HG03520 (cell line): ENCODE data around the gene PDCD4.
A peak's percentile ranks its signal among the peaks of the same experiment; 100 is the strongest.

ENCODE experiments used
- ATAC-seq: cut with Tn5 transposase; IDR thresholded peaks from one replicate; pipeline ENCODE4 v1.9.1; 2021; ENCODE audit warnings: mild to moderate bottlenecking, moderate library complexity; ENCODE audit not compliant: unreplicated experiment

Gene PDCD4

DNA sequence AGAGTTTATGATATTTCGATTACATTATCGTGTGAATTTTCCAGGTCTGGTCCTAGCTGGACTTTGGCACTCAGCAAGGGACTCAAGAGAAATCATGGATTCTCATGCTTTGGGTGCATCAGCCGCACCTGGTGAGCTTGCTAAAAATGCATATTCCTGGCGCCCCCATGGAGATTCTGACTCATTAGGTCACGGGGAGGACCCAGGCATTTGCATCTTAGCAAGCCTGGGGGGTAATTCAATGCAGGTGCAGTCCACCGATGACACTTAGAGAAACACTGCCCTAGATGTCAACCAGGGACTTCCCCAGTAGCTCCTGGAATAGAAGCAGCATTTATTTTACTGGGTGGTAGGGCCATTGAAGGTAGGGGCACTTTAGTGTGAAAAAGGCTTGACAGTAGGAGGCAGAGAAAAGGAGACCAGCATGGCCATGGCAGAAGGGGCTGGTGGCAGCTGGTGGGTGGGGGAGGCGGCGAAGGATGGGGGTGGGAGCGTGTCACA, 29.9 kb upstream of the PDCD4 start:
- ATAC-seq = peak; percentile 67

DNA sequence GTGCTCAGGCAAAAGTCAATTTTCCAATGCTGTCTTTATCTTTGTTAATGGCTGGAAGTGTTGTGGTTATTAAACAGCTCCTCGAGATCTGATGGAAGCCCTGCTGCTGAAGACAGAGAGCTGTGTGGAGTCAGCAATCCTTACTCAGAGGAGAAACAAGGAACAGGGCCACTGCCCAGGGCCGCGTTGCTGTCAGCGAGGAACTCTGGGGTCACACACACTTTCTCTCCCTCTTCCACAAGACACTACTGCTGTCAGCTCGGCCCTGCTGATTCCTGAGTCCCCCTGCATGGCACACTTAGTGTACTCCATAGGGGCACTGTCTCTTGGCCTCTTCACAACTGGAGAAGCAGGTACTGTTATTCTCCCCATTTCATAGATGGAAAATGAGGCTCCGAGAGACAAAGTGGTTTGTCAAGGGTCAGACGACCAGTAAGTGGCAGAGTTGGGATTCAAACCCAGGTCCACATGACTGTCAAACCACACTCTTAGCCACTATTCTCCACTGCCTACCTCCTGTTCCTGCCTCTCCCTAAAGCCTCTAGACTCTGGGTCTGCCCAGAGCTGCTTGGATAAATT, 29.3 kb upstream of the PDCD4 start:
- no peak for ATAC-seq

GRCh38 chr10:110843031-110843430, 28.7 kb upstream of the PDCD4 start:
- ATAC-seq = peak; percentile 76

DNA sequence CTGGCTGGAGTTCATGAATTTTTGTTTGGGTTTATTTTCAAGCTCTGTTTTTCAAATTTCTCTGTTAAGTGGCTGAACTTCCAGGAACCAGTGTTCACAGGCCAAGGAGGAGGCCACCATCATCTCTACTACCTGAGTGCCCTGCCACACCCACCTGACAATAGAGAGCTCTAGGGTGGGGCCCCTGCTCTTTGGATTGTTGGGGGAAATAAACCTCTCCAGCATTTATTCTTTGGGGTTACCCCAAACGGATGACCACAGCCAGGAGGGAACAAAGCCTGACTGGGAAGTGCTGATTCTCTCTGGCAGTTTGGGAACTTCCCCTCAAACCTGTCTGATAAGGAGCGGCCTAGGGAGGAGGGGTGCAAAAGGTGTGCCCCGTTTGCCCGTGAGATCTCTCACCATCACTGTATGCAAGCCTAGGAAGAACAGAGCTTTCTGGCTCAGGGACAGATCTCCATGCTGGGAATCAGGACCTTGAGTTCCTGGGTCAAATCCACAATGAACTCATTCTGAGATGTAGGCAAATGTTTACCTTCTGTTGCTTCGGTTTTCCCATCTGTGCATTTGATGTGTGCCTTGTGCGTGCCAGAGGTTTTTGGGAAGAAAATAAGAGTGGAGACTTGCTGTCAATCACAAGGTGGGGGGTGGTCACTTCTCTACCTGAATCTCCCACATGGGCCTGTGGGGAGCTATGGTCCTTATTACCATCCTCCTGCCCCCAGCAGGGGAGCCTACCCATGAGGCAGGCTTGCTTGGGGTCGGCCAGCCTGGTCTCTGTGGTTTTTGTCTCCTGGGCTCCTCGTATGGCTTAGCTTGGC, 27.7 kb upstream of the PDCD4 start:
- ATAC-seq = no peak

GRCh38 chr10:110844617-110844881, 27.2 kb upstream of the PDCD4 start:
- no peak for ATAC-seq

- no peak for ATAC-seq
Measured at GRCh38 chr10:110845192-110845755, 26.5 kb upstream of the PDCD4 start.

GRCh38 chr10:110845756-110846620, 25.7 kb upstream of the PDCD4 start:
- ATAC-seq = no peak

GRCh38 chr10:110847374-110847773, 24.4 kb upstream of the PDCD4 start:
- no peak for ATAC-seq

DNA sequence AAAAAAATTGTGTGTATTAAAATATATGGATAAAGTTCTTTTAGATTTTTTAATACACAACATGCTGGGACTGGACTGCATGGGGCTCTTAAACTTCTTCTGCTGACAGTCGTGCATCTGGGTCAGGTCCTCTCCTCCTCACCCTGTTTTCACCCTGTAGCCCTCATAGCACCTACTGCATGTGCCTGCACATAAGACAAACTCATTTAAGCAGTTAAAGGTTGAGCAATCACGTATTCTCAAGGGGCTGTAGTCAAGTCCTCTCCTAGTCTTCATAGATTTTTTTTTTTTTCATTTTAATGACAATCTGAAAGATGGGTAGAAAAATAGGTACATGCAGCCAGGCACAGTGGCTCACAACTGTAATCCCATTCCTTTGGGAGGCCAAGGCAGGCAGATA, 23.6 kb upstream of the PDCD4 start:
- ATAC-seq = no peak

DNA sequence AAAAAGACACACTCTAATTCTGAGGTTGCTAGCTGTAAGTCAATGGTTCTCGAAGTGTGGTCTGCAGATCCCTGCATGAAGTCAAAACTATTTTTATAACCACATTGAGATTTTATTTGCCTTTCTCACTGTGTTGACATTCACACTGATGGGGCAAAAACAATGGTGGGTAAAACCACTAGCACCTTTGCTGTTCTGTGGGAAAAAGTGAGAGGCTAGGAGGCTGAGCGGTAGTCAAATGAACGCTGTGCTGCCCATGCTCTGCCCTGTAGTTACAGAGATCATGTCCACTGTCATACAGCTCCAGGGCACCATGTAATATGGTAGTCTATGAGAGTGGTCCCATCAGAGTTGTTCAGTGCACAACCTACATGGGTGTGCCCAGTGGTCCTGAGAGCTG, 21.6 kb upstream of the PDCD4 start:
- no peak for ATAC-seq

- ATAC-seq = no peak
Measured at GRCh38 chr10:110851020-110851612, 20.6 kb upstream of the PDCD4 start.

- ATAC-seq = no peak
Measured at GRCh38 chr10:110852255-110852896, 19.4 kb upstream of the PDCD4 start.

GRCh38 chr10:110852947-110853346, 18.8 kb upstream of the PDCD4 start:
- no peak for ATAC-seq

DNA sequence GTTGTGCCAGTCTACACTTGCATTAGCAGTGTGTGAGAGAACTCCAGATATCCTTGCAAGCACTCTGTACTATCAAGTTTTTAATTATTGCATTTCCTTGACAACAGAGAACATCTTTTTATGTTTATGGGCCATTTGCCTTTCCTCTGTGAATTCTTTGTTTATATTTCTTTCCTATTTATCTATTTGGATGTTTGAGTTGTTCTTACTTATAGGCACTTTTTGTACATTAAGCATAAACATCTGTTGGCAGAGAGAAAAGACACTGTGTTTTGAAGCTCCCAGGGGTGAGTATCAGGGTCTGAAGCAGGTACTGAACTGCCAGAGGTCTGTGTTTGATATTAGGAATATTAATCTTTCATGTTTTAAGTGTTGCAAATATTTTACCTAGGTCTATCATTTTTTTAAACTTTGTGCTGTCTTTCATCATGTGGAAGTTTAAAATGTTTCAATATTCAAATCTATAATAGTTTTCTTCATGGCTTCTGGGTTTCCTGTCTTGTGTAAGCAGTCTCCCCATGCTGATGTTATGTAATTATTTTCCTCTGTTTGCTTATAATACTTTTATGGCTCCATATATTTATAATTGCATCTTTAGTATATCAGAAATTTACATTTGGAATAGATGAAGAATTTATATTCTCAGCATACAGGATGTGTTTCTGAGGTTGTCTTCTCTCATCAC, 17.7 kb upstream of the PDCD4 start:
- no peak for ATAC-seq

- no peak for ATAC-seq
Measured at GRCh38 chr10:110857265-110858171, 14.2 kb upstream of the PDCD4 start.

- no peak for ATAC-seq
Measured at GRCh38 chr10:110858297-110858934, 13.3 kb upstream of the PDCD4 start.

DNA sequence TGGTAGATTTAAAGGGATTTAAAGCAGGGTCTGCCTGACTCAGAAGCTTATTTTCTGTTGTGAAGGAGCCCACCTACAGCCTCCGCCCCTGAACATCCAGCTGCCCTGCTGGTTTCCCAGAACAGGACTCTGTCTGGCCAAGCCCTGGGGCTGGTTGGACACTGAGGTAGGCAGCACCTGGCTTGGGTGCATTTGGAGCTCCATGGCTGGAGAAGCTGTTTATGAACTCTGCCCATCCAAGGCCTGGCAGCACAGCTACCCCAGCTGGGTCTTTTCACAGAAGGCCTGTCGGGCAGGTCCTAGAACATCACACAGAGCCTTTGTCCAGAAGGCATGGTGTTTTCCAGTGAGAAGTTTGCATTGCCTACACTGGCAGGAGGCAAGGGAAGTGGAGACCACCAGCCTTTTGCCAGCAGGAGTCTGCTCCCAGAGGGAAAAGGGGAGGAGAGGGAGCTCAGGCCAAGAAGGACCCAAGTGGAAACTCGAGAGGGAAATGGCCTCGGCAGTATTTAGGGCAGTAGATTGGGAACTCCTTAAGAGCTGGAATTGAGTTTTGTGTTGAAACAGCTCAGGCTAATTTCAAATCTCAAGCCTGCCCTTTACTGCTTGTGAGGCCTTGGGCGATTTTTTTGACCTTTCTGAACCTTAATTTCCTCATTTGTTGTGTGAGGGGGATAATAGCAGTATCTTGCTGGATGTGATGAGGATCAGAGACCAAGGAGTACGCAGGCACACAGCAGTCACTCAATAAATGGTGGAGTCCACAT, 12.3 kb upstream of the PDCD4 start:
- no peak for ATAC-seq

DNA sequence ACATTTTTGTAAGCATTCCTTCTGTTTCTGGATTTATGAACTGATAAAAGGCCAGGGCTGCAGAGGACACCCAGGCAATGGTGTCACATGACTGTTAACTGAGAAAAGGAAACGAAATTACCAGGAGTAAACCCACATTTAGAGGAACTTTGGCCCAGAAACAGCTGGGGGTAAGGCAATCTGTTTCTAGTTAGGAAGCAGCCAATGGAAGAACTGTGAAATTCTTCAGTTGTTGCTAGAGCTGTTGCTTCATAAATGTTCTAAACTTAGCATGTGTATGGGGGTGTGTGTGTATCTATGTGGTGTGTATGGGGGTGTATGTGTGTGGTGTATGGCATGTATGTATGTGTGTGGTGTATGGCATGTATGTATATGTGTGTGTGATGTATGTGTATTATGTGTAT, 11.8 kb upstream of the PDCD4 start:
- ATAC-seq = no peak
